ENCODE measurements around the gene CREB5. TPM values are rescaled to one million over a fixed set of nuclear protein-coding genes. Genes with fewer than 3 reads are reported as not detected.

CREB5 gene
- total and polyA plus RNA-seq, 9 donors, result 0.71 to 15.0 (median 2.7) TPM

DNA sequence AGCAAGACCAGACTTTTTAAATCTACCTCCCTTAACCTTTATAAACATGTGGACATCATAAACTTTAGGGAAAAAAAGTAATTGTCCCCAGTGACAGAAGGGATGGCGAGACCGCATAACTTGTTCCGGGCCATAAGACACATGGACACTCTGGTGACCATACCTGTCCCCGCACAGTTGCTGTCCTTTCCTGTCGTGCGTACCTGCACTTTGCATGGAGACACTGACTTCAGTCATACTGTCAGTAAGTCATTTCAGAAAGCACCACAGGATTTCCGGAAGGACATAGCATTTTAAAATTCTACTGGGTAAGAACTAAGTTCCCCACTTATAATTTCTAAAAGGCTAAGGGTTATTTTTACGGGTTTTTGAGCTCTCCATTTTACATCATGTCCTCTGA is 120.9 kb downstream of the CREB5 start:
- H3K36me3 ChIP-seq, result no peaks in the 10 kb centered on the region
- H3K27ac ChIP-seq, result peak overlapping the region in 1 of 2 donors; percentile 9
- 89 to 96% (median 95%) methylated on average over 8 of the region's 8 CpGs for WGBS, 3 donors
- H3K4me1 ChIP-seq (ENCODE audit: insufficient read depth), result peaks cover 12% of the 10 kb centered on the region
- no peak for DNase-seq
- intact Hi-C loops (cut with DNase I), result no loop called here
- TF ChIP-seq CTCF (IDR thresholded peaks at IDR 0.05), result no peak
- TF ChIP-seq POLR2A (IDR thresholded peaks at IDR 0.05), result no peak
- no peak for TF ChIP-seq EP300 (IDR thresholded peaks at IDR 0.05)
- no peak overlapping the region for H3K4me3 ChIP-seq
- no peaks in the 10 kb centered on the region for H3K9me3 ChIP-seq
- no peaks in the 10 kb centered on the region for H3K27me3 ChIP-seq

GRCh38 chr7:28533731-28534531 is 121.6 kb downstream of the CREB5 start:
- Histone ChIP-seq H3K4me3 (no peak overlapping the region), H3K4me1 (ENCODE audit: insufficient read depth) (peaks cover 12% of the 10 kb centered on the region)
- 3 to 8% (median 6%) methylated on average over 6 of the region's 6 CpGs for WGBS, 3 donors

DNA sequence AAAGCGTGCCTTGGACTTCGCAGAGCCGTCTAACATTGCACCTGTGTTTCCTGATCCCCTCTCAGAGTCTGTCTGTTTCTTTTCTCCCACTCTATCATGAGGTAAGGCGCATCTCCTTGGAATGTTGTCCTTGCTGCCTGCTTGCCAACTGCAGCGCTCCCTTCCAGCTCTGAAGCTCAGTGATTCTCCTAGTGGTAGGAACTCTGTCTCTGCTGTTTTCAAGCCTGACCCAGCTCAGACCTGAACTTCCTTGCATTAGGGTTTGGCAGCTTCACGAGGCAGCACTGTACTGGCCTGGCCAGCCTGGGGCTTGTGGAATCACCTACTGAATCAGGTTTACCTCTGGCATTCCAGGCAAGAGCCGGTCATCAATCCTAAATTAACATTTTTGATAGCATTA is 123.9 kb downstream of the CREB5 start:
- no peaks in the 10 kb centered on the region for H3K36me3 ChIP-seq
- DNase-seq, result peak in 4 of 5 donors; percentile 13 to 34 (median 26)
- H3K4me1 ChIP-seq (ENCODE audit: insufficient read depth), result peaks cover 3% of the 10 kb centered on the region
- no peaks in the 10 kb centered on the region for H3K9me3 ChIP-seq
- intact Hi-C loops (cut with DNase I), result no loop called here
- TF ChIP-seq CTCF (IDR thresholded peaks at IDR 0.05) (peak in 1 of 3 donors; percentile 15), POLR2A (IDR thresholded peaks at IDR 0.05) (no peak)
- no peak overlapping the region for H3K4me3 ChIP-seq
- no peak overlapping the region for H3K27ac ChIP-seq
- H3K27me3 ChIP-seq, result no peaks in the 10 kb centered on the region
- 25 to 44% (median 34%) methylated on average over 7 of the region's 7 CpGs for WGBS, 3 donors

More at GRCh38 chr7:28533731-28534531, 121.6 kb downstream of the CREB5 start:
- Histone ChIP-seq H3K9me3 (no peaks in the 10 kb centered on the region), H3K36me3 (no peaks in the 10 kb centered on the region), H3K27me3 (no peaks in the 10 kb centered on the region), H3K27ac (peak overlapping the region in 1 of 2 donors; percentile 9)
- TF ChIP-seq CTCF (IDR thresholded peaks at IDR 0.05) (no peak), POLR2A (IDR thresholded peaks at IDR 0.05) (no peak), EP300 (IDR thresholded peaks at IDR 0.05) (no peak)
- intact Hi-C loops (cut with DNase I), result no loop called here
- DNase-seq, result peak; percentile 39 to 69 (median 50)

DNA sequence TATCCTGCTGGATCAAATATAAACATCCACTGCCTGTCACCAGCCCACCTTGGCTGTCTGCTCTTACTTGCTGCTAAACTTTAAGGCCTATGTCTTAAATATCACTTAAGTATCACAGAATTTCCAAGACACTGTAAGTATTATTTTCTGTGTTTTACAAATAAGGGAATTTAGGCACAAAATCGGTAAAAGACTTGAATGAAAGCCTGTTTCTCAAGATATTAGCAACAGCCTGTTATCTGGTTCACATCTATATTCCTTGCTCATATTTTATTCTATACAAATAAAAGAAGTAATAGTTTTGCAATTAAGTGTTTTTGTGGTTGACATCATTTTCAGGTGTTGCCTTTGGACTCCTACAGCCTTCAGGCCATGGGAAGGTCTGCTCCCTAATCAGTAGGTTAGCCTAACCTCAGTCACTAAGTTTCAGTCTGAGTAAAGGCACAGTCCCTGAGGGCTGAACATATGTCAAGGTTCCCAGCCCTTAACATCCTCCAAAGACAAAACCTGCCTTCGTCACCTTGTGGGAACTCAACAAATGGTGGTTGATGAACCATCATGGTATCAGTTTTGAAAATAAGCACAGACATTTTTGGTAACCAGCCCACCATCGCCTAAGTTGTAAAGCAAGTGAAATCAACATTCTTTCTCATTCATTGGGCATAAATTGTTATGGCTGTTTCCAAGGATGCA is 127.1 kb downstream of the CREB5 start:
- no peaks in the 10 kb centered on the region for H3K4me1 ChIP-seq (ENCODE audit: insufficient read depth)
- H3K9me3 ChIP-seq, result no peaks in the 10 kb centered on the region
- 89 to 93% (median 91%) methylated on average over 3 of the region's 3 CpGs for WGBS, 3 donors
- H3K4me3 ChIP-seq, result no peak overlapping the region
- no peaks in the 10 kb centered on the region for H3K27me3 ChIP-seq
- intact Hi-C loops (cut with DNase I), result loop anchor here in 1 of 4 donors (2.0 kb wide), 1 partner anchor 47 kb away; no protein-coding TSS in a partner anchor
- TF ChIP-seq EP300 (IDR thresholded peaks at IDR 0.05) (no peak), POLR2A (IDR thresholded peaks at IDR 0.05) (no peak), CTCF (IDR thresholded peaks at IDR 0.05) (no peak)
- H3K27ac ChIP-seq, result no peak overlapping the region
- no peaks in the 10 kb centered on the region for H3K36me3 ChIP-seq
- DNase-seq, result no peak

Data from ovary (tissue), 9 donors.